Muscle layer of duodenum (tissue), 2 donors: ENCODE results near the gene NUDT6.
"Not testable (repeated sequence)": the region's sequence is repeated elsewhere in the genome, so short reads cannot be mapped to it uniquely, and the experiment has no call there.

ENCODE experiments used
- H3K27ac ChIP-seq: one replicate; pipeline ENCODE4 v1.7.0; 2013; ENCODE audit warnings: mild to moderate bottlenecking, low read length
- H3K27me3 ChIP-seq: one replicate; pipeline ENCODE4 v1.7.0; 2013; ENCODE audit warnings: low read depth, mild to moderate bottlenecking, control low read depth, low read length
- H3K36me3 ChIP-seq, 2 donors: one replicate each; pipeline ENCODE4 v1.7.0; 2013; ENCODE audit warnings: low read length in 2 of 2, control low read depth in 1 of 2, mild to moderate bottlenecking in 1 of 2; ENCODE audit not compliant: insufficient read depth in 2 of 2, control insufficient read depth in 1 of 2
- H3K4me1 ChIP-seq, 2 donors: one replicate each; pipeline ENCODE4 v1.7.0; 2013; ENCODE audit warnings: low read length in 2 of 2, mild to moderate bottlenecking in 2 of 2, control low read depth in 1 of 2, moderate library complexity in 1 of 2; ENCODE audit not compliant: insufficient read depth in 2 of 2, control insufficient read depth in 1 of 2
- H3K4me3 ChIP-seq, 2 donors: one replicate each; pipeline ENCODE4 v1.7.0; 2013; ENCODE audit warnings: low read length in 2 of 2, low read depth in 1 of 2, mild to moderate bottlenecking in 1 of 2
- H3K9me3 ChIP-seq, 2 donors: one replicate each; pipeline ENCODE4 v1.7.0; 2013; ENCODE audit warnings: low read length in 2 of 2, control low read depth in 1 of 2, mild to moderate bottlenecking in 1 of 2; ENCODE audit not compliant: control insufficient read depth in 1 of 2
- donor health status: healthy.

Gene NUDT6

GRCh38 chr4:122948671-122949070 is 26.3 kb upstream of the NUDT6 start:
- H3K9me3 ChIP-seq = no peaks in the 10 kb centered on the region
- peaks cover 14 to 56% of the 10 kb centered on the region in 2 donors for H3K36me3 ChIP-seq
- no peak overlapping the region for H3K4me3 ChIP-seq
- no peaks in the 10 kb centered on the region for H3K27me3 ChIP-seq
- no peaks in the 10 kb centered on the region for H3K4me1 ChIP-seq
- H3K27ac ChIP-seq = no peak overlapping the region

DNA sequence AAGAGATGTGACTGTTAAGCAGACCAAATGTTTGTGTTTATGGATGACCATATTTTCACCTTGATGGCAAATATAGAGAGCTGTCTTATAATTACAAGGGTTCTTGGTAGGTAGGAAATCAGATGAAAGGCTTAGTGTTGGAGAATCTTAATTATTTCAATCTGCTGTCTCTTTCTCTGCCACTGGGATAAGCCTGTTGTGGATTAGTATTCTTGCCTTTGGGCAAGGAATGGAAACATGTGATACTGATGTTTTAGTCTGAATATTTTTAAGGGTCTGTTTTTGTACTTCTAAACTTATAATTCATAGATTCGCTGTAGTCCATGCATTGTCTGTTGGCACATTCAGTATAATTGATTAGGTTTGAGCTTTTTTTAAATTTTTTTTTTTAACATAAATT is 23.7 kb upstream of the NUDT6 start:
- no peaks in the 10 kb centered on the region for H3K4me1 ChIP-seq
- no peaks in the 10 kb centered on the region for H3K9me3 ChIP-seq
- no peaks in the 10 kb centered on the region for H3K27me3 ChIP-seq
- H3K36me3 ChIP-seq = peaks cover 14 to 38% of the 10 kb centered on the region in 2 donors
- no peak overlapping the region for H3K4me3 ChIP-seq
- no peak overlapping the region for H3K27ac ChIP-seq

DNA sequence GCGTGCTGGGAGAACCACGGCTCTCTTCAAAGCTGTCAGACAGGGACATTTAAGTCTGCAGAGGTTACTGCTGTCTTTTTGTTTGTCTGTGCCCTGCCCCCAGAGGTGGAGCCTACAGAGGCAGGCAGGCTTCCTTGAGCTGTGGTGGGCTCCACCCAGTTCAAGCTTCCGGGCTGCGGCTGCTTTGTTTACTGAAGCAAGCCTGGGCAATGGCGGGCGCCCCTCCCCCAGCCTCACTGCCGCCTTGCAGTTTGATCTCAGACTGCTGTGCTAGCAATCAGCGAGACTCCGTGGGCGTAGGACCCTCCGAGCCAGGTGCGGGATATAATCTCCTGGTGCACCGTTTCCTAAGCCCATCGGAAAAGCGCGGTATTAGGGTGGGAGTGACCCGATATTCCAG is 22.7 kb upstream of the NUDT6 start:
- not testable (repeated sequence) for H3K4me1 ChIP-seq, H3K27ac ChIP-seq, H3K4me3 ChIP-seq, H3K27me3 ChIP-seq, H3K9me3 ChIP-seq
- peaks cover 8 to 29% of the 10 kb centered on the region in 2 donors for H3K36me3 ChIP-seq

DNA sequence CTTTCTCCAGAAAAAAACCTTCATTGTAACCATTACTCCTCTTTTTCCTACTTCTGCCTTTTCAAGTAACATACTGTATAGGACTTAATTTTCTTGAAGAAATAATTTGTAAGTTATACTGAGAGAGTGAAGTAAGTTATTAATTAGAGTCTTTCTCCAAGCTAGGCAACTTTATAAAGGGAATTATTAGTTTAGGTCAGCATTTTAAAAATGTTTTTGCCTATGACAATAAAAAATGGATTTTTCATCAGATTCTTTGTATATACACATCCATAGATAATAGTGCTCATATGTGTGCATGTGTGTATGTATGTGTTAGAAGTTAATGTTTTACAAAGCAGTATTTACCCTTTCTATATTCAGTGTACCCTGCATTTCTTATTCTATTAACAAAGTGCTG is 10.4 kb upstream of the NUDT6 start:
- Histone ChIP-seq H3K9me3 (no peaks in the 10 kb centered on the region), H3K27ac (no peak overlapping the region), H3K36me3 (peaks cover 18 to 22% of the 10 kb centered on the region in 2 donors), H3K27me3 (no peaks in the 10 kb centered on the region), H3K4me3 (no peak overlapping the region), H3K4me1 (no peaks in the 10 kb centered on the region)

GRCh38 chr4:122930862-122931261 is 8.5 kb upstream of the NUDT6 start:
- no peaks in the 10 kb centered on the region for H3K9me3 ChIP-seq
- no peak overlapping the region for H3K4me3 ChIP-seq
- H3K4me1 ChIP-seq = no peaks in the 10 kb centered on the region
- H3K27me3 ChIP-seq = no peaks in the 10 kb centered on the region
- H3K36me3 ChIP-seq = peaks cover 15 to 18% of the 10 kb centered on the region in 2 donors
- no peak overlapping the region for H3K27ac ChIP-seq

- Histone ChIP-seq H3K36me3 (peaks cover under 1 to 4% of the 10 kb centered on the region in 2 donors), H3K4me1 (peaks cover 4 to 7% of the 10 kb centered on the region in 2 donors), H3K27me3 (no peaks in the 10 kb centered on the region), H3K27ac (no peak overlapping the region), H3K9me3 (no peaks in the 10 kb centered on the region), H3K4me3 (no peak overlapping the region)
Measured at GRCh38 chr4:122928930-122929329, 6.5 kb upstream of the NUDT6 start.

DNA sequence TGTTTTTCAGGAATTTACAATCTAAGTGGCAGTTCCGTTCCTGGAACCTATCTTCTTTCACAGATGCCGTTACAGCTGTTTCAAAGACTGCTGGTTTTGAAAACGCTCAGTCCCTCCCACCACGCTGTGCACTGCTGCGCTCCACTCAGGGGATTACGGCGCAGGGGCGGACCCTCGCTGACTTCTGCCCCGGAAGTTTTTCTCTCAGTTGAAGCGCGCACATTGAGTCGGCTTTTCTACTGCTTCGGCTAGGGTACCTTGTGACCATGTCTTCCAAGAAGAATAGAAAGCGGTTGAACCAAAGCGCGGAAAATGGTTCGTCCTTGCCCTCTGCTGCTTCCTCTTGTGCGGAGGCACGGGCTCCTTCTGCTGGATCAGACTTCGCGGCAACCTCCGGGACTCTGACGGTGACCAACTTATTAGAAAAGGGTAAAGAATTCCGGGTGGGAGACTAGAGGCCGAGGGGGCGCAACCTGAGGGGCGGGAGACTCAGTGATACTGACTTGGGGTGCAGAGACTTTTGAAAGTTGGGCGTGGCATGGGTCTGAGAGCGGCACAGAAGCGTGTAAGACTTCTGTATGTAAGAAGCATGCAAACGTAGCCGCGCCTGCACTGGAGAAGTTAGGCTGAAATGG is 597 bp upstream of the NUDT6 start:
- peak overlapping the region; percentile 74 for H3K27ac ChIP-seq
- H3K27me3 ChIP-seq = no peaks in the 10 kb centered on the region
- no peaks in the 10 kb centered on the region for H3K9me3 ChIP-seq
- H3K36me3 ChIP-seq = no peaks in the 10 kb centered on the region
- H3K4me3 ChIP-seq = peak overlapping the region; percentile 97 to 99
- H3K4me1 ChIP-seq = peaks cover 7 to 12% of the 10 kb centered on the region in 2 donors

DNA sequence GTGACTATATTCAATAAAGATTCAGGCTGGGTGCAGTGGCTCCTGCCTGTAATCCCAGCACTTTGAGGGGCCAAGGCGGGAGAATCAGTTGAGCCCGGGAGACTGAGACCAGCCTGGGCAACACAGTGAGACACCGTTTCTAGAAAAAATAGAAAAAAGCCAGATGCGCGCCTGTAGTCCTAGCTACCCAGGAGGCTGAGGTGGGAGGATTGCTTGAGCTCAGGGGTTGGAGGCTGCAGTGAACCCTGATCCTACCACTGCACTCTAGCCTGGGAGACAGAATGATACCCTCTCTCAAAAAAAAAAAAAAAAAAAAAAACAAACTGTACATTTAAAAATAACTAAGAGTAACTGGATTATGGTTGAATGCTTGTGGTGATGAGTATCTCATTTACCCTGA is 1.1 kb downstream of the NUDT6 start:
- Histone ChIP-seq H3K4me3 (peak overlapping the region; percentile 97 to 99), H3K4me1 (peaks cover 7 to 12% of the 10 kb centered on the region in 2 donors), H3K27me3 (no peaks in the 10 kb centered on the region), H3K9me3 (no peaks in the 10 kb centered on the region), H3K36me3 (no peaks in the 10 kb centered on the region), H3K27ac (peak overlapping the region; percentile 74)

- Histone ChIP-seq H3K4me1 (peaks cover 7 to 12% of the 10 kb centered on the region in 2 donors), H3K9me3 (no peaks in the 10 kb centered on the region), H3K36me3 (no peaks in the 10 kb centered on the region), H3K4me3 (no peak overlapping the region), H3K27ac (no peak overlapping the region), H3K27me3 (no peaks in the 10 kb centered on the region)
Measured at GRCh38 chr4:122920473-122920872, 1.9 kb downstream of the NUDT6 start.

- H3K27ac ChIP-seq = no peak overlapping the region
- H3K27me3 ChIP-seq = no peaks in the 10 kb centered on the region
- no peaks in the 10 kb centered on the region for H3K36me3 ChIP-seq
- H3K4me1 ChIP-seq = peaks cover 0 to 3% of the 10 kb centered on the region in 2 donors
- no peaks in the 10 kb centered on the region for H3K9me3 ChIP-seq
- H3K4me3 ChIP-seq = no peak overlapping the region
Measured at GRCh38 chr4:122917731-122918130, 4.7 kb downstream of the NUDT6 start.

- Histone ChIP-seq H3K27ac (no peak overlapping the region), H3K27me3 (no peaks in the 10 kb centered on the region), H3K4me1 (no peaks in the 10 kb centered on the region), H3K9me3 (no peaks in the 10 kb centered on the region), H3K36me3 (no peaks in the 10 kb centered on the region), H3K4me3 (no peak overlapping the region)
Measured at GRCh38 chr4:122914938-122915337, 7.5 kb downstream of the NUDT6 start.

DNA sequence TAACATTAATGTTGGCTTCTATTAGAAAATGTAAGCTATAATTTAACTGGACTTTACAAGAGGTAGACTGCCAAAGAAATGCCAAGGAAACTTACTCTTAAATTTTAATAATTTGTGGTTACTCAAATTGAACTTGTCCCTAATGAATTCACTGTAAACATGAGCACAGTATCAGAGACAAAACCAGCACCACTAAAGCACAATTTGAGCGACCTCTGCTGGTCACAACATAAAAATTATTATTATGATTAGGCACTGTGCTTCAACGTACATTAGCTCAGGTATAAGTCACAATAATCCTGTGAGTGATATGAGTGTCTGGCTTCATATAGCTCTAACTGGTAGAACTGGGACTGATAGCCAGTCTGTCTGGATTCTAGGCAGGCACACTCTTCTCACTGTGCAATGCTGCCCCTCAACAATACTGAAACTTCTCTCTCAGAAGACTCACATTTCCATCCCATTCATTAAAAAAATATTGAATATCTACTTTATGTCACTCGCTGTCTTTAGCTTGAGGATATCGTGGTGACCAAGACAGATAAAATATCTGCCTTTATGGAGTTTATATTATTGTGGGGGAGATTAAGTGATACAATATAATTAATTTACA is 8.0 kb downstream of the NUDT6 start:
- Histone ChIP-seq H3K9me3 (no peaks in the 10 kb centered on the region), H3K4me3 (no peak overlapping the region), H3K36me3 (no peaks in the 10 kb centered on the region), H3K27me3 (no peaks in the 10 kb centered on the region), H3K4me1 (no peaks in the 10 kb centered on the region), H3K27ac (no peak overlapping the region)
